H9 (cell line): ENCODE measurements around the gene EIF2S2. TPM values are rescaled to one million over a fixed set of nuclear protein-coding genes. Genes with fewer than 3 reads are reported as not detected.

Experiments
- DNase-seq: peaks from one replicate; pipeline ENCODE4 v3.0.0-alpha.2; 2017
- H2AFZ ChIP-seq: one replicate; pipeline ENCODE4 v1.6.1; 2013; ENCODE audit warnings: mild to moderate bottlenecking, low read length, control low read depth, moderate library complexity
- H2AK5ac ChIP-seq: 2 replicates; pipeline ENCODE4 v1.6.1; 2013; ENCODE audit warnings: low read length, control low read depth, mixed read lengths; ENCODE audit not compliant: insufficient read length
- H2BK120ac ChIP-seq: one replicate; pipeline ENCODE4 v1.6.1; 2013; ENCODE audit warnings: low read depth, mild to moderate bottlenecking, low read length, control low read depth, inconsistent platforms; ENCODE audit not compliant: poor library complexity, severe bottlenecking
- H2BK12ac ChIP-seq: 2 replicates; pipeline ENCODE4 v1.6.1; 2013; ENCODE audit warnings: low read length, control low read depth, mixed read lengths, low read depth; ENCODE audit not compliant: insufficient read length
- H2BK15ac ChIP-seq: 2 replicates; pipeline ENCODE4 v1.6.1; 2013; ENCODE audit warnings: low read depth, low read length, control low read depth
- H2BK20ac ChIP-seq: one replicate; pipeline ENCODE4 v1.6.1; 2013; ENCODE audit warnings: low read depth, mild to moderate bottlenecking, low read length, control low read depth, inconsistent platforms; ENCODE audit not compliant: poor library complexity, severe bottlenecking
- H2BK5ac ChIP-seq: 2 replicates; pipeline ENCODE4 v1.6.1; 2013; ENCODE audit warnings: low read length, control low read depth, mixed read lengths; ENCODE audit not compliant: insufficient read length
- H3K14ac ChIP-seq: 2 replicates; pipeline ENCODE4 v1.6.1; 2013; ENCODE audit warnings: low read length, control low read depth; ENCODE audit not compliant: insufficient read depth
- H3K18ac ChIP-seq: 2 replicates; pipeline ENCODE4 v1.6.1; 2013; ENCODE audit warnings: low read depth, mild to moderate bottlenecking, mixed read lengths, low read length, control low read depth; ENCODE audit not compliant: insufficient read length
- H3K23ac ChIP-seq: 2 replicates; pipeline ENCODE4 v1.6.1; 2013; ENCODE audit warnings: low read length, control low read depth, mixed read lengths, low read depth; ENCODE audit not compliant: insufficient read length
- H3K23me2 ChIP-seq: 2 replicates; pipeline ENCODE4 v1.6.1; 2013; ENCODE audit warnings: low read depth, mild to moderate bottlenecking, mixed read lengths, low read length, control low read depth; ENCODE audit not compliant: insufficient read length, poor library complexity, severe bottlenecking
- H3K27ac ChIP-seq: 2 replicates; pipeline ENCODE4 v1.5.1; 2013; ENCODE audit warnings: low read length, control low read depth, mixed read lengths, low read depth; ENCODE audit not compliant: insufficient read length
- H3K27me3 ChIP-seq: 2 replicates; pipeline ENCODE4 v1.6.1; 2013; ENCODE audit warnings: low read length, control low read depth, inconsistent platforms; ENCODE audit not compliant: insufficient read depth
- H3K4ac ChIP-seq: 2 replicates; pipeline ENCODE4 v1.6.1; 2013; ENCODE audit warnings: low read depth, mild to moderate bottlenecking, control low read depth, inconsistent platforms, low read length, moderate library complexity
- H3K4me1 ChIP-seq: 2 replicates; pipeline ENCODE4 v1.6.1; 2013; ENCODE audit warnings: low read length, control low read depth, inconsistent platforms; ENCODE audit not compliant: insufficient read depth
- H3K4me2 ChIP-seq: 2 replicates; pipeline ENCODE4 v1.6.1; 2013; ENCODE audit warnings: low read length, control low read depth, mixed read lengths; ENCODE audit not compliant: insufficient read length, insufficient read depth
- H3K56ac ChIP-seq: 2 replicates; pipeline ENCODE4 v1.6.1; 2013; ENCODE audit warnings: low read depth, mild to moderate bottlenecking, mixed read lengths, low read length, control low read depth; ENCODE audit not compliant: insufficient read length
- H3K79me1 ChIP-seq: 2 replicates; pipeline ENCODE4 v1.6.1; 2013; ENCODE audit warnings: low read depth, mild to moderate bottlenecking, moderate library complexity, low read length, control low read depth, inconsistent platforms; ENCODE audit not compliant: insufficient read depth, poor library complexity, severe bottlenecking
- H3K79me2 ChIP-seq: 2 replicates; pipeline ENCODE4 v1.6.1; 2013; ENCODE audit warnings: low read length, control low read depth, inconsistent platforms; ENCODE audit not compliant: insufficient read depth
- H3K9ac ChIP-seq: 2 replicates; pipeline ENCODE4 v1.6.1; 2013; ENCODE audit warnings: low read length, control low read depth, mixed read lengths; ENCODE audit not compliant: insufficient read length; ENCODE audit errors: extremely low read depth
- H3K9me3 ChIP-seq: one replicate; pipeline ENCODE4 v1.6.1; 2013; ENCODE audit warnings: low read depth, low read length, inconsistent platforms; ENCODE audit not compliant: control insufficient read depth
- H3T11ph ChIP-seq: one replicate; pipeline ENCODE4 v1.6.1; 2013; ENCODE audit warnings: mild to moderate bottlenecking, low read length, control low read depth, inconsistent platforms
- H4K20me1 ChIP-seq: one replicate; pipeline ENCODE4 v1.6.1; 2013; ENCODE audit not compliant: control insufficient read depth, insufficient read length, insufficient read depth
- H4K5ac ChIP-seq: 2 replicates; pipeline ENCODE4 v1.6.1; 2013; ENCODE audit warnings: low read depth, mild to moderate bottlenecking, mixed read lengths, low read length, control low read depth; ENCODE audit not compliant: insufficient read length
- H4K8ac ChIP-seq: replicated peaks from 2 replicates; pipeline ENCODE4 v1.6.1; 2013; ENCODE audit warnings: low read length, control low read depth, mixed read lengths, low read depth; ENCODE audit not compliant: insufficient read length
- H4K91ac ChIP-seq: 2 replicates; pipeline ENCODE4 v1.6.1; 2013; ENCODE audit warnings: low read depth, mild to moderate bottlenecking, moderate library complexity, mixed read lengths, low read length, control low read depth; ENCODE audit not compliant: insufficient read length
- H3K27ac Mint-ChIP-seq, 3 experiments: 2 replicates in 2 of 3; 3 replicates in 1 of 3; pipeline ENCODE4 v1.8.0; 2020 to 2021; ENCODE audit warnings: mixed read lengths in 3 of 3, mild to moderate bottlenecking in 1 of 3, moderate library complexity in 1 of 3
- H3K27me3 Mint-ChIP-seq: 2 replicates; pipeline ENCODE4 v1.8.0; 2021; ENCODE audit warnings: low read depth, mild to moderate bottlenecking, moderate library complexity, mixed read lengths
- H3K36me3 Mint-ChIP-seq, 3 experiments: 2 replicates in 2 of 3; 3 replicates in 1 of 3; pipeline ENCODE4 v1.8.0; 2020 to 2021; ENCODE audit warnings: low read depth in 3 of 3, mixed read lengths in 3 of 3; ENCODE audit not compliant: insufficient read depth in 1 of 3
- H3K4me1 Mint-ChIP-seq, 2 experiments: 2 replicates each; pipeline ENCODE4 v1.8.0; 2020; ENCODE audit warnings: mixed read lengths in 2 of 2
- H3K4me3 Mint-ChIP-seq, 2 experiments: 2 replicates in 1 of 2; 3 replicates in 1 of 2; pipeline ENCODE4 v1.8.0; 2020 to 2021; ENCODE audit warnings: mild to moderate bottlenecking in 2 of 2, mixed read lengths in 2 of 2, moderate library complexity in 1 of 2
- H3K9me3 Mint-ChIP-seq, 2 experiments: 2 replicates in 1 of 2; 3 replicates in 1 of 2; pipeline ENCODE4 v1.8.0; 2020; ENCODE audit warnings: mild to moderate bottlenecking in 2 of 2, mixed read lengths in 2 of 2, moderate library complexity in 1 of 2
- WGBS: extraction: QIAGEN DNeasy Blood & Tissue Kit; methylation state at CpG from one replicate; pipeline ENCODE4 v1.1.7; 2013; ENCODE audit warnings: missing lambda C conversion rate, low lambda C conversion rate, mixed read lengths; ENCODE audit not compliant: insufficient read length; ENCODE audit errors: extremely low coverage; 5-methylcytosine and 5-hydroxymethylcytosine counted together
- total RNA-seq: library from RNA; stranded (reverse); gene quantifications from 2 replicates; pipeline ENCODE4 v1.2.1, GENCODE V29; 2021
- TF ChIP-seq, protein P1 (sequence below): fragments of 200-600 bp; sonication (generic); conservative IDR thresholded peaks from 3 replicates; pipeline ENCODE4 v1.8.0; 2021; ENCODE audit warnings: antibody characterized with exemption, mild to moderate bottlenecking

The EIF2S2 gene
- total RNA-seq, 1 experiment from 2014 or later: 188 TPM

DNA sequence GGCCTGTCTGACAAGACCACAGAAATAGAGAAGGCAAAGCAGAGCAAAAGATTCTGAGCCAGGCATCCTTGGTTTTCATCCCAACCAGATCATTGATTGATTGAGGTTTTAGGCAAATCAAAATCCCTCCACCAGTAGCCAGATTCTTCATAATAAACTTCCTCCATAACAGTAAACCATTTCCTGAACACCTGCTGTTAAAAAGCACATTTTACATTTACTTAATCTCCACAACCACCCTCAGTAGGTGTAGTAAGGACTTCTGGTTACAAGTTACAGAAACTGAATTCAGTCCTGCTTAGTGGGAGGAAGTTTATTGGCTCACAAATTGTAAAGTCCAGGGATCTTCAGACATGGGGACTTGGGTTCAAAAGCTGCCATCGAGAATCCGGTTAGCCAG is 28.3 kb downstream of the EIF2S2 start:
- Histone ChIP-seq H3T11ph (no peak overlapping the region), H3K9me3 (no peaks in the 10 kb centered on the region), H2AK5ac (no peak overlapping the region), H4K8ac (no peak overlapping the region), H2BK120ac (no peak overlapping the region), H4K91ac (no peak overlapping the region), H3K56ac (no peak overlapping the region), H2BK15ac (no peak overlapping the region), H4K5ac (no peak overlapping the region), H3K23ac (no peak overlapping the region), H3K23me2 (no peaks in the 10 kb centered on the region), H3K4me2 (no peak overlapping the region), H2BK5ac (no peak overlapping the region), H2BK20ac (no peak overlapping the region), H3K9ac (no peak overlapping the region), H3K18ac (no peak overlapping the region), H3K4ac (no peak overlapping the region), H4K20me1 (no peaks in the 10 kb centered on the region), H3K27ac (no peak overlapping the region), H3K79me1 (no peaks in the 10 kb centered on the region), H2BK12ac (no peak overlapping the region), H3K27me3 (no peaks in the 10 kb centered on the region), H3K79me2 (no peaks in the 10 kb centered on the region), H3K14ac (no peak overlapping the region), H3K4me1 (no peaks in the 10 kb centered on the region), H2AFZ (no peak overlapping the region)
- peak overlapping the region in 1 of 3 experiments; percentile 30; a peak in 2 of 7 replicates for H3K27ac Mint-ChIP-seq
- no peak overlapping the region for H3K4me3 Mint-ChIP-seq
- H3K27me3 Mint-ChIP-seq: no peaks in the 10 kb centered on the region
- no peaks in the 10 kb centered on the region for H3K9me3 Mint-ChIP-seq
- DNase-seq: no peak
- TF ChIP-seq, protein P1, sequence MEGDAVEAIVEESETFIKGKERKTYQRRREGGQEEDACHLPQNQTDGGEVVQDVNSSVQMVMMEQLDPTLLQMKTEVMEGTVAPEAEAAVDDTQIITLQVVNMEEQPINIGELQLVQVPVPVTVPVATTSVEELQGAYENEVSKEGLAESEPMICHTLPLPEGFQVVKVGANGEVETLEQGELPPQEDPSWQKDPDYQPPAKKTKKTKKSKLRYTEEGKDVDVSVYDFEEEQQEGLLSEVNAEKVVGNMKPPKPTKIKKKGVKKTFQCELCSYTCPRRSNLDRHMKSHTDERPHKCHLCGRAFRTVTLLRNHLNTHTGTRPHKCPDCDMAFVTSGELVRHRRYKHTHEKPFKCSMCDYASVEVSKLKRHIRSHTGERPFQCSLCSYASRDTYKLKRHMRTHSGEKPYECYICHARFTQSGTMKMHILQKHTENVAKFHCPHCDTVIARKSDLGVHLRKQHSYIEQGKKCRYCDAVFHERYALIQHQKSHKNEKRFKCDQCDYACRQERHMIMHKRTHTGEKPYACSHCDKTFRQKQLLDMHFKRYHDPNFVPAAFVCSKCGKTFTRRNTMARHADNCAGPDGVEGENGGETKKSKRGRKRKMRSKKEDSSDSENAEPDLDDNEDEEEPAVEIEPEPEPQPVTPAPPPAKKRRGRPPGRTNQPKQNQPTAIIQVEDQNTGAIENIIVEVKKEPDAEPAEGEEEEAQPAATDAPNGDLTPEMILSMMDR: no peak
- no peaks in the 10 kb centered on the region for H3K4me1 Mint-ChIP-seq
- H3K36me3 Mint-ChIP-seq: peaks cover 10 to 62% (median 19%) of the 10 kb centered on the region in 3 experiments
- no CpG with 5 or more reads among the region's 2 CpGs for WGBS
